AG04449 (cell line): ENCODE data around the gene ABCA1.

Experiments
- CTCF ChIA-PET: fragments of 350-600 bp; formaldehyde crosslinking; extraction: SDS; loops from one replicate; lab custom pipeline; 2021; ENCODE audit warnings: antibody characterized with exemption; lab: Yijun Ruan, JAX
- POLR2A ChIA-PET: fragments of 400-600, 350-600 bp; formaldehyde crosslinking; extraction: SDS; loops from one replicate; lab custom pipeline; 2020; ENCODE audit warnings: antibody characterized with exemption, inconsistent platforms; lab: Yijun Ruan, JAX
- DNase-seq: peaks from one replicate; pipeline ENCODE4 v3.0.0-alpha.2; 2010; ENCODE audit warnings: low read depth, low spot score
- H3K4me3 ChIP-seq: 2 replicates; pipeline ENCODE4 v1.5.1; 2011; ENCODE audit warnings: low read depth, mild to moderate bottlenecking, control low read depth, low read length
- TF ChIP-seq, protein P1 (sequence below): IDR thresholded peaks from one replicate; pipeline ENCODE4 v1.5.1; 2011; ENCODE audit warnings: mild to moderate bottlenecking, moderate library complexity, low read length, control low read depth, inconsistent platforms; ENCODE audit not compliant: insufficient read depth; ENCODE audit errors: missing control alignments

Gene ABCA1

GRCh38 chr9:104866191-104866590, 61.8 kb downstream of the ABCA1 start:
- TF ChIP-seq, protein P1, sequence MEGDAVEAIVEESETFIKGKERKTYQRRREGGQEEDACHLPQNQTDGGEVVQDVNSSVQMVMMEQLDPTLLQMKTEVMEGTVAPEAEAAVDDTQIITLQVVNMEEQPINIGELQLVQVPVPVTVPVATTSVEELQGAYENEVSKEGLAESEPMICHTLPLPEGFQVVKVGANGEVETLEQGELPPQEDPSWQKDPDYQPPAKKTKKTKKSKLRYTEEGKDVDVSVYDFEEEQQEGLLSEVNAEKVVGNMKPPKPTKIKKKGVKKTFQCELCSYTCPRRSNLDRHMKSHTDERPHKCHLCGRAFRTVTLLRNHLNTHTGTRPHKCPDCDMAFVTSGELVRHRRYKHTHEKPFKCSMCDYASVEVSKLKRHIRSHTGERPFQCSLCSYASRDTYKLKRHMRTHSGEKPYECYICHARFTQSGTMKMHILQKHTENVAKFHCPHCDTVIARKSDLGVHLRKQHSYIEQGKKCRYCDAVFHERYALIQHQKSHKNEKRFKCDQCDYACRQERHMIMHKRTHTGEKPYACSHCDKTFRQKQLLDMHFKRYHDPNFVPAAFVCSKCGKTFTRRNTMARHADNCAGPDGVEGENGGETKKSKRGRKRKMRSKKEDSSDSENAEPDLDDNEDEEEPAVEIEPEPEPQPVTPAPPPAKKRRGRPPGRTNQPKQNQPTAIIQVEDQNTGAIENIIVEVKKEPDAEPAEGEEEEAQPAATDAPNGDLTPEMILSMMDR: no peak
- ChIA-PET CTCF (no interaction called here), POLR2A (no interaction called here)
- no peak for DNase-seq
- no peak overlapping the region for H3K4me3 ChIP-seq

DNA sequence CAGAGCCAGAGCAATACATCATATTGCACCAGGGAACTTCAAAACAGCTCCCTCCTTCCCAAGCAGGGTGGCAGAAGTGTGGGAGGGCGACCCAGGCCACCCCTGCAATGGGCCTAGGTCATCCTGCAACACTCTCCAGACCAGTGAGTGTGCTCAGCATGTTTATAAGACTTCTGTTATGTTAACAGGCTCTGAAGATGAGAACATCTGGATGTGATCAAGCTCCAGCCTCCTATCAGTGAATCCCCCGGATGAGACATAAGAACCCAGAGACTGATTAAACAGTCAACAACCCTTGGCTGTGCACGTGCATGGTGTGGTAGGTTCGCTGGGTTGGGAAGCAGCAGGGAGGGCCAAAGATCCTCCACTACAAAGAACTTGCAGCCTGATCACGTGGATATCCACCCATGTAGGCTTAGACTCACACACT, 63.3 kb downstream of the ABCA1 start:
- H3K4me3 ChIP-seq: no peak overlapping the region
- TF ChIP-seq, protein P1: no peak
- CTCF ChIA-PET: interaction anchor here (0.7 to 3.6 kb wide), 17 partner anchors 8 to 550 kb away, joined by 3 to 32 read pairs (median 15); partner anchors contain the start of gene ABCA1
- POLR2A ChIA-PET: interaction anchor here (0.6 to 1.3 kb wide), 2 partner anchors 9 to 39 kb away, joined by 3 read pairs; no protein-coding TSS in a partner anchor
- DNase-seq: no peak

DNA sequence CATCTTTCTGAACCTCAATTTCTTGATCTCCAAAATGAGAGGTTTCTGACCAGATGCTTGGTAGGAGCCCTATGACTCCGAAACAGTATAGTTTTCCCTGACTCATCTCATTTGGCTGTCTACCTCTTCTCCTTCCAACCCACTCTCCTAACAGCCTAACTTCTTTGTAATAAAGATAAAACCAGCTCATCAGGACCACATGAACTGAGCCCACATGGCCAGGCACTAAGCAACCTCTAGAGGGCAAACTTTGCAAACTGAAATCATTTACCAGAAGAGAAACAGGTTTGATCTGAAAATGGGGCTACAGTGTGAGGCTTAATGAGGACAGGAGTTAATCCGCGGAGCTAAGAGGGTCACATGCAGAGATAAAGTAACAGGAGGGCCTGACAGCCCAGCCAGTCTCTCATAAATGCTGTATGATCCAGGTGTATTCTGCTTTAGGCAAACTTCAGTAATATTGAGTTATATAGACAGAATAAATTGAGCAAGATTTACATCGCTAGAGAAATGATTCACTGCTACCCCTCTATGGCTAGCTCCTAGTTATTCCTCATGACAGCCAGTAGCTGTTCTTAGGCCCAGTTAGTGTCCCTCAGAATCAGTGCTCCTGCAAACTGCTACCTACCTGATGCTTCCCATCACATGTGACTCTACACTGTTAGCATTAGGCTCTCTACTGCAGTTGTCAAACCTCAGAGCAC, 64.6 kb downstream of the ABCA1 start:
- DNase-seq: no peak
- ChIA-PET POLR2A (interaction anchor here (1.4 kb wide), 1 partner anchor 64 kb away, joined by 5 read pairs; no protein-coding TSS in a partner anchor), CTCF (interaction anchor here (0.5 to 3.6 kb wide), 56 partner anchors 9 to 691 kb away, joined by 3 to 32 read pairs (median 6); partner anchors contain the start of gene ABCA1)
- H3K4me3 ChIP-seq: no peak overlapping the region
- TF ChIP-seq, protein P1: peak; percentile 75

DNA sequence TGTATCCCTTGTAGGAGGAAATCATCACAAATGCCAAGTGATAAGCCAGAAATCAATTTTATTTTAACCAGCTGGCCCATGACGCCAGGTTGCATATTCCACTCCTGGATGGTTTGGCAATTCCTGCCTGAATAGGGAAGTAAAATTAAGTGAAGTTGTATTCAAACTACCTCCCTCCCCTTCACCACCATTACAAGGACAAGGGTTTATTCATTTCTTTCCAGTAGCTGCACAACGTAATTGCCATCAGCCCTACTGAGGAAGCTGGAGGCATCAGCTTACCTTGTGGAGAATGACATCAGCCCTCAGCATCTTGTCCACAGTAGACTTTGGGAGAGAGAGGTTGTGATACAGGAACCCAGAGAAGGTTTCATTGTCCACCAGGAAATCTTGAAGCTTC, 66.6 kb downstream of the ABCA1 start:
- H3K4me3 ChIP-seq: no peak overlapping the region
- DNase-seq: no peak
- CTCF ChIA-PET: interaction anchor here (0.8 to 3.6 kb wide), 10 partner anchors 8 to 554 kb away, joined by 3 to 32 read pairs (median 4); no protein-coding TSS in a partner anchor
- POLR2A ChIA-PET: no interaction called here
- TF ChIP-seq, protein P1: no peak

GRCh38 chr9:104860263-104860662, 67.7 kb downstream of the ABCA1 start:
- DNase-seq: no peak
- no peak overlapping the region for H3K4me3 ChIP-seq
- POLR2A ChIA-PET: no interaction called here
- CTCF ChIA-PET: interaction anchor here (0.6 to 1.7 kb wide), 4 partner anchors 48 to 555 kb away, joined by 3 to 4 read pairs (median 4); no protein-coding TSS in a partner anchor
- TF ChIP-seq, protein P1: no peak

DNA sequence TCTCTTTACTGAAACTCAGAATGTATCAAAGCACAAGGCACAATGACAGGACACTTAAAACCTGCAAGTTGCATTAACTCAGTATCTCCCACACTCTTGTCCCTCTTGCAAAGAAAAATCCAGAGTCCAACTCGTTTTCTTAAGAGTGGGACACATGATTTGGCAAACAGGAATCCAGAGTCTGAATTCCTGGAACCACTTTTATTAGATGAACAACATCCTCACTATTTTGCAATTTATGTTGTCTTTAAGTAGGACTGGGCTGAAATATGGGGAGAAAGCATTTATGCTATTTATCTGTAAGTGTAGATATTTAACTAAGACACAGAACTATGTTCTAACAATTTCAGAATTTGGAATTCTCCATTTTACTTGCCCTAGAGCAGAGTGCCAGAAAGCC, 69.1 kb downstream of the ABCA1 start:
- no peak overlapping the region for H3K4me3 ChIP-seq
- ChIA-PET CTCF (no interaction called here), POLR2A (no interaction called here)
- no peak for DNase-seq
- TF ChIP-seq, protein P1: no peak
